Mesodermal cell (in vitro differentiated cells): Measurements from ENCODE around the gene DPF1.

Experiments
- H3K27ac ChIP-seq: 2 replicates; pipeline ENCODE4 v1.7.0; 2013; ENCODE audit warnings: mild to moderate bottlenecking, low read depth, low read length, moderate library complexity; ENCODE audit not compliant: severe bottlenecking
- H3K36me3 ChIP-seq: 2 replicates; pipeline ENCODE4 v1.7.1; 2013; ENCODE audit warnings: mild to moderate bottlenecking, low read length, moderate library complexity; ENCODE audit not compliant: control insufficient read depth, insufficient read depth
- H3K4me1 ChIP-seq: one replicate; pipeline ENCODE4 v1.7.1; 2013; ENCODE audit warnings: mild to moderate bottlenecking, low read length; ENCODE audit not compliant: insufficient read depth, control insufficient read depth, poor library complexity, severe bottlenecking
- H3K4me3 ChIP-seq: 2 replicates; pipeline ENCODE4 v1.7.0; 2013; ENCODE audit warnings: low read length, control low read depth, mild to moderate bottlenecking; ENCODE audit not compliant: insufficient read depth, poor library complexity, severe bottlenecking; ENCODE audit errors: extremely low read depth
- H3K9me3 ChIP-seq: 2 replicates; pipeline ENCODE4 v1.7.1; 2013; ENCODE audit warnings: mild to moderate bottlenecking, low read length, moderate library complexity; ENCODE audit not compliant: control insufficient read depth
- WGBS, 2 experiments: methylation state at CpG; one replicate each; pipeline ENCODE4 v1.1.5; 2013; ENCODE audit warnings: missing lambda C conversion rate in 2 of 2; ENCODE audit not compliant: insufficient coverage in 2 of 2; 5-methylcytosine and 5-hydroxymethylcytosine counted together

Gene DPF1

GRCh38 chr19:38162632-38163031 is 61.4 kb downstream of the DPF1 start:
- no peak overlapping the region for H3K27ac ChIP-seq
- H3K4me3 ChIP-seq, result no peak overlapping the region
- peaks cover 4% of the 10 kb centered on the region for H3K9me3 ChIP-seq
- H3K36me3 ChIP-seq, result peaks cover 32% of the 10 kb centered on the region
- WGBS, 2 experiments, result 100% methylated on average over 3 to 6 of the region's 7 CpGs
- H3K4me1 ChIP-seq, result no peaks in the 10 kb centered on the region

GRCh38 chr19:38162094-38162493 is 61.9 kb downstream of the DPF1 start:
- Histone ChIP-seq H3K36me3 (peaks cover 32% of the 10 kb centered on the region), H3K4me3 (no peak overlapping the region), H3K9me3 (peaks cover 4% of the 10 kb centered on the region), H3K27ac (no peak overlapping the region), H3K4me1 (no peaks in the 10 kb centered on the region)
- WGBS, 2 experiments, result 88 to 90% methylated on average over 4 to 5 of the region's 5 CpGs
